ENCODE results near the gene MOB2. TPM values are rescaled to one million over a fixed set of nuclear protein-coding genes. Genes with fewer than 3 reads are reported as not detected.

MOB2 gene
- total and polyA plus RNA-seq, 2 donors (not counting 1 experiment from before 2014, with no cell fraction given) = 13.1 to 30.1 TPM

GRCh38 chr11:1480555-1481482, 5.8 kb downstream of the MOB2 start:
- Histone ChIP-seq H3K9ac (ENCODE audit: insufficient read depth, low read length) (no peak overlapping the region), H3K4me2 (ENCODE audit: extremely low read depth, insufficient read depth, low read length) (no peak overlapping the region), H3K4me1 (ENCODE audit: control insufficient read depth, extremely low read depth, insufficient read depth, low read length) (no peaks in the 10 kb centered on the region), H3K4me3 (replicated peaks in 1 of 4; ENCODE audit: control extremely low read depth in 1 of 4, insufficient read depth in 1 of 4, low read depth in 3 of 4, low read length in 4 of 4) (no peak overlapping the region), H3K27ac (ENCODE audit: insufficient read depth, low read length) (no peak overlapping the region), H3K27me3 (ENCODE audit: control insufficient read depth, insufficient read depth, low read length) (no peaks in the 10 kb centered on the region), H3K79me2 (ENCODE audit: control insufficient read depth, insufficient read depth, low read length) (no peaks in the 10 kb centered on the region), H4K20me1 (ENCODE audit: control insufficient read depth, extremely low read depth, insufficient read depth, low read length) (no peaks in the 10 kb centered on the region), H3K36me3 (ENCODE audit: control insufficient read depth, insufficient read depth, low read length) (no peaks in the 10 kb centered on the region), H3K9me3 (ENCODE audit: control insufficient read depth, insufficient read depth, low read depth, low read length) (no peaks in the 10 kb centered on the region), H2AFZ (ENCODE audit: low read length) (no peak overlapping the region)
- no peak for DNase-seq (ENCODE audit: low read depth in 2 of 2)
- TF ChIP-seq EZH2 (IDR thresholded peaks at IDR 0.05; ENCODE audit: low read length, missing control alignments) (no peak), CTCF (conservative IDR thresholded peaks at IDR 0.05 in 1 of 2, IDR thresholded peaks at IDR 0.05 in 1 of 2; ENCODE audit: low read depth in 1 of 2, low read length in 2 of 2) (no peak)

DNA sequence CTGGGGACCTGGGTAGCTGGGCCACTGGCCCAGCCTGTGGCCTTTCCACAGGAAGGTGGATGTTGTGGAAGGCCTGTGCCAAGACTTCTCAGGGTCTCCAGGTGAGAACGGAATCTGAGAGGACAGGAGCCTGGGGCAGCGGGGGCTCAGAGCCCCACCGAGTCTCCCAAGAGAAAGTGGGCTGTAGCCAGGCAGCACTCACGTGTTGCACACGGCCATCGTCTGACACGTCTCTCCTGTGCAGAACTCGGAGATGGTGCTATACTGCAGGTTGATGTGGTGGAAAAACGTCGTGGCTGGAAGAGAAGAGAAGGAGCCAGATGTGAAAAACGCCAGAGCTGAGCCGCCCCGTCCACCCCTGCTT, 6.4 kb downstream of the MOB2 start:
- Histone ChIP-seq H3K4me1 (ENCODE audit: control insufficient read depth, extremely low read depth, insufficient read depth, low read length) (no peaks in the 10 kb centered on the region), H3K36me3 (ENCODE audit: control insufficient read depth, insufficient read depth, low read length) (no peaks in the 10 kb centered on the region), H3K4me3 (replicated peaks in 1 of 4; ENCODE audit: control extremely low read depth in 1 of 4, insufficient read depth in 1 of 4, low read depth in 3 of 4, low read length in 4 of 4) (no peak overlapping the region), H3K27ac (ENCODE audit: insufficient read depth, low read length) (no peak overlapping the region), H3K9ac (ENCODE audit: insufficient read depth, low read length) (no peak overlapping the region), H4K20me1 (ENCODE audit: control insufficient read depth, extremely low read depth, insufficient read depth, low read length) (no peaks in the 10 kb centered on the region), H3K79me2 (ENCODE audit: control insufficient read depth, insufficient read depth, low read length) (no peaks in the 10 kb centered on the region), H3K4me2 (ENCODE audit: extremely low read depth, insufficient read depth, low read length) (no peak overlapping the region), H3K27me3 (ENCODE audit: control insufficient read depth, insufficient read depth, low read length) (no peaks in the 10 kb centered on the region), H3K9me3 (ENCODE audit: control insufficient read depth, insufficient read depth, low read depth, low read length) (no peaks in the 10 kb centered on the region), H2AFZ (ENCODE audit: low read length) (no peak overlapping the region)
- DNase-seq (ENCODE audit: low read depth in 2 of 2) = no peak
- TF ChIP-seq CTCF (conservative IDR thresholded peaks at IDR 0.05 in 1 of 2, IDR thresholded peaks at IDR 0.05 in 1 of 2; ENCODE audit: low read depth in 1 of 2, low read length in 2 of 2) = no peak
- TF ChIP-seq EZH2 (IDR thresholded peaks at IDR 0.05; ENCODE audit: low read length, missing control alignments) = no peak

DNA sequence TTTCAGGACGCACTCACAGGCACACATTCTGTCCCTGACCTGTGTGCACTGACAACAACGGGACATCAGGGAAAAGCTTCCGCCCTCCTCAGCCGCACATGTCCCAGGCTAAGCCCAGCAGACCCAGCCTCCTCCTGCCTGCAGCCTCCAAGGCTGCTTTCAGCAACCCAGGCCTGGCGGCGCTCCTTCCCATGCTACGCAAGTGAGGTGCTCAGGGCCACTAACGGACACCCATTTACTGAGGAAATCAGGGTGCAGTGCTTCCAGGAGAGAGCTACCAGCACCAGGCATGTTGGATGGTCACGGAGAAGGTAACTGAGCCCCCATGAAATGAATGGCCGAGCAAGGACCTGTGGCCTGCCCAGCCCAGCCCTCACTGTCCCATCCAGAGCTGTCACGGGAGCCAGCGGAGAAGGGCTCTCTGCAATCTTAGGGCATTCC, 6.9 kb downstream of the MOB2 start:
- no peaks in the 10 kb centered on the region for H3K79me2 ChIP-seq (ENCODE audit: control insufficient read depth, insufficient read depth, low read length)
- H4K20me1 ChIP-seq (ENCODE audit: control insufficient read depth, extremely low read depth, insufficient read depth, low read length) = no peaks in the 10 kb centered on the region
- H2AFZ ChIP-seq (ENCODE audit: low read length) = no peak overlapping the region

More for the DNA sequence above, 6.9 kb downstream of the MOB2 start:
- Histone ChIP-seq H3K9me3 (ENCODE audit: control insufficient read depth, insufficient read depth, low read depth, low read length) (no peaks in the 10 kb centered on the region), H3K4me2 (ENCODE audit: extremely low read depth, insufficient read depth, low read length) (no peak overlapping the region), H3K9ac (ENCODE audit: insufficient read depth, low read length) (no peak overlapping the region), H3K36me3 (ENCODE audit: control insufficient read depth, insufficient read depth, low read length) (no peaks in the 10 kb centered on the region), H3K4me3 (replicated peaks in 1 of 4; ENCODE audit: control extremely low read depth in 1 of 4, insufficient read depth in 1 of 4, low read depth in 3 of 4, low read length in 4 of 4) (no peak overlapping the region), H3K4me1 (ENCODE audit: control insufficient read depth, extremely low read depth, insufficient read depth, low read length) (no peaks in the 10 kb centered on the region), H3K27me3 (ENCODE audit: control insufficient read depth, insufficient read depth, low read length) (no peaks in the 10 kb centered on the region), H3K27ac (ENCODE audit: insufficient read depth, low read length) (no peak overlapping the region)
- TF ChIP-seq EZH2 (IDR thresholded peaks at IDR 0.05; ENCODE audit: low read length, missing control alignments) (no peak), CTCF (conservative IDR thresholded peaks at IDR 0.05 in 1 of 2, IDR thresholded peaks at IDR 0.05 in 1 of 2; ENCODE audit: low read depth in 1 of 2, low read length in 2 of 2) (no peak)
- DNase-seq (ENCODE audit: low read depth in 2 of 2) = no peak
